SK-N-SH treated with all-trans-retinoic acid at 6 μM for 48 hours (cell line): ENCODE measurements around the gene MAST3.

Source experiments
- ATAC-seq: fragments of 200-7000 bp; cut with Tn5 transposase; 3 replicates; pipeline ENCODE4 v1.9.1; 2020; ENCODE audit warnings: mild to moderate bottlenecking, moderate library complexity
- ARNTL ChIP-seq: fragments of 450-650 bp; formaldehyde crosslinking; IDR thresholded peaks from 2 replicates; pipeline ENCODE4 v1.5.0; 2020; ENCODE audit warnings: low read depth, mild to moderate bottlenecking, moderate library complexity, borderline replicate concordance
- BACH2 ChIP-seq: fragments of 250-450 bp; sonication (Bioruptor Pico); IDR thresholded peaks from 2 replicates; pipeline ENCODE4 v1.9.0; 2021; ENCODE audit warnings: mild to moderate bottlenecking, borderline replicate concordance
- CSDC2 ChIP-seq: fragments of 250-450 bp; sonication (Bioruptor Pico); IDR thresholded peaks from 2 replicates; pipeline ENCODE4 v1.5.0; 2020; ENCODE audit warnings: mild to moderate bottlenecking, moderate library complexity
- CSRNP3 ChIP-seq: fragments of 250-450 bp; sonication (Bioruptor Pico); IDR thresholded peaks from 2 replicates; pipeline ENCODE4 v1.5.1; 2021; ENCODE audit warnings: mild to moderate bottlenecking, moderate library complexity
- ESRRG ChIP-seq: fragments of 250-450 bp; sonication (Bioruptor Pico); IDR thresholded peaks from 2 replicates; pipeline ENCODE4 v1.6.1; 2021; ENCODE audit warnings: mild to moderate bottlenecking
- GLIS3 ChIP-seq: fragments of 250-450 bp; sonication (Bioruptor Pico); IDR thresholded peaks from 2 replicates; pipeline ENCODE4 v1.5.0; 2020; ENCODE audit warnings: mild to moderate bottlenecking, moderate library complexity
- ISL1 ChIP-seq: fragments of 250-450 bp; sonication (Bioruptor Pico); IDR thresholded peaks from 2 replicates; pipeline ENCODE4 v2.1.2; 2022; ENCODE audit warnings: mild to moderate bottlenecking, moderate library complexity
- OSR1 ChIP-seq: fragments of 250-450 bp; sonication (Bioruptor Pico); IDR thresholded peaks from 2 replicates; pipeline ENCODE4 v1.8.0; 2022; ENCODE audit warnings: moderate library complexity, mild to moderate bottlenecking, inconsistent platforms
- PATZ1 ChIP-seq: fragments of 250-450 bp; sonication (Bioruptor Pico); IDR thresholded peaks from 2 replicates; pipeline ENCODE4 v1.8.0; 2020; ENCODE audit warnings: mild to moderate bottlenecking, moderate library complexity, borderline replicate concordance
- PPARA ChIP-seq: fragments of 250-450 bp; sonication (Bioruptor Pico); IDR thresholded peaks from 2 replicates; pipeline ENCODE4 v1.5.0; 2020; ENCODE audit warnings: mild to moderate bottlenecking, borderline replicate concordance
- RARB ChIP-seq: fragments of 250-450 bp; sonication (Bioruptor Pico); IDR thresholded peaks from 2 replicates; pipeline ENCODE4 v1.8.0; 2021; ENCODE audit warnings: mild to moderate bottlenecking, moderate library complexity
- SNAI2 ChIP-seq: fragments of 250-450 bp; sonication (Bioruptor Pico); IDR thresholded peaks from 2 replicates; pipeline ENCODE4 v1.5.0; 2020; ENCODE audit warnings: mild to moderate bottlenecking, moderate library complexity
- TCF4 ChIP-seq: fragments of 250-450 bp; sonication (Bioruptor Pico); IDR thresholded peaks from 2 replicates; pipeline ENCODE4 v1.8.0; 2021; ENCODE audit warnings: mild to moderate bottlenecking, moderate library complexity, borderline replicate concordance
- ZC3H10 ChIP-seq: fragments of 250-450 bp; sonication (Bioruptor Pico); IDR thresholded peaks from 2 replicates; pipeline ENCODE4 v1.5.1; 2021; ENCODE audit warnings: mild to moderate bottlenecking, moderate library complexity
- ZFP3 ChIP-seq: fragments of 250-450 bp; sonication (Bioruptor Pico); IDR thresholded peaks from 2 replicates; pipeline ENCODE4 v1.5.0; 2020; ENCODE audit warnings: mild to moderate bottlenecking, moderate library complexity
- ZFP30 ChIP-seq: fragments of 450-650 bp; formaldehyde crosslinking; IDR thresholded peaks from 2 replicates; pipeline ENCODE4 v1.5.0; 2022; ENCODE audit warnings: mild to moderate bottlenecking, moderate library complexity
- ZNF565 ChIP-seq: fragments of 450-650 bp; formaldehyde crosslinking; conservative IDR thresholded peaks from 2 replicates; pipeline ENCODE4 v1.5.0; 2020; ENCODE audit warnings: low read depth, mild to moderate bottlenecking, moderate library complexity
- ZNF70 ChIP-seq: fragments of 450-650 bp; formaldehyde crosslinking; IDR thresholded peaks from 2 replicates; pipeline ENCODE4 v1.5.0; 2020; ENCODE audit warnings: mild to moderate bottlenecking, moderate library complexity
- TF ChIP-seq, protein P1 (sequence below): fragments of 250-450 bp; sonication (Bioruptor Pico); IDR thresholded peaks from 2 replicates; pipeline ENCODE4 v1.5.1; 2020; ENCODE audit warnings: low read depth, mild to moderate bottlenecking, moderate library complexity

MAST3 gene

DNA sequence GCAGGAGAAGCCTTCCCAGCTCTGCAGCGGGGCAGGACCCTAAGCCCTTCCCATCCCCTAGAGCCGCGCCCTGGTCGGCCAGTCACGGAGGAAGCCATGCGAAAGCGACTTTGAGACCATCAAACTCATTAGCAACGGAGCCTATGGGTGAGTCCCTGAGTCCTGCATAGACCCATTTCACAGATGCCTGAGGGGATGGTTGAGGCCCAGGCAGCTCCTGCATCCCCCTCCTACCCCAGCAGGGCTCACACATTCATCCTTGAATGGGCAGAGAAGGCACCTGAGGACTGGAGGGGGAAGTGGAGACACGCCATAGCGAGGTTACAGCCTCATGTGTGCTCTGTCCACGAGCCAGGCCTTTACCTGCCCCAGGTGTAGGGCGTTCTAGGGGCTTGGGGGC, 31.2 kb downstream of the MAST3 start:
- TF ChIP-seq SNAI2 (CRISPR knock-in tag) (no peak), BACH2 (CRISPR knock-in tag) (no peak), ZC3H10 (CRISPR knock-in tag) (no peak), PATZ1 (CRISPR knock-in tag) (no peak), RARB (CRISPR knock-in tag) (no peak), TCF4 (CRISPR knock-in tag) (no peak), ESRRG (CRISPR knock-in tag) (no peak), CSDC2 (no peak), ZNF70 (CRISPR knock-in tag) (no peak), ISL1 (CRISPR knock-in tag) (no peak)
- ATAC-seq = no peak

- ATAC-seq = no peak
- no peak for TF ChIP-seq ESRRG (CRISPR knock-in tag)
- TF ChIP-seq ARNTL (CRISPR knock-in tag) = no peak
- no peak for TF ChIP-seq PPARA (CRISPR knock-in tag)
These were observed 33.1 kb downstream of the MAST3 start for GRCh38 chr19:18130523-18131242.

DNA sequence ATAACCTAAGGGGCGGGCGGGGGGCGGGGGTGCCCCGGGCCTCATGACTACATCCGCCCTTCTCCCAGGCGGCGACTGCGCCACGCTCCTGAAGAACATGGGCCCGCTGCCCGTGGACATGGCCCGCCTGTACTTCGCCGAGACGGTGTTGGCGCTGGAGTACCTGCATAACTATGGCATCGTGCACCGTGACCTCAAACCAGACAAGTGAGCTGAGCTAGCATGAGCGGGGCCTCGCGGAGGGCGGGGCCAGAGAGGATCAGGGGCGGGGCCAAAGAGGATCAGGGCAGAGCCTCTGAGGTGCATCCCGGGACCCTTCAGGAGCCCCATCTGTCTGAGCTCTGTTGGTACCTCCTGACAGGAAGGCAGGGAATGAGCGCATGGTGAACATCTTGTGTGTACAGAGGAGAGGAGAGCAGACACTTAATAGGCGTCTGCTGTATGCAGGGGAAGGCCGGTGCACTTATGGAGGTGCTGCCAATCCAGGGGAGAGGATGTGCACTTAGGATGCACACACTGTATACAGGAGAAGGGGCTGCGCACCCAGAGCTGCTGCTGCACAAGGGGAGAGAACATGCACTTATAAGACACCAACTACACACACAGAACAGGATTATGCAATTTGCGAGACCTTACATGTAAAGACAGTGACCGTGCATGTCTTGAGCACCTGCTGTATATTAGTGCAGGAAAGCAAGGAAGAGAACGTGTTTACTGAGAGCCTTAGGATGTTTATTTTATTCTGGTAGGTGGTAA, 34.4 kb downstream of the MAST3 start:
- no peak for ATAC-seq
- no peak for TF ChIP-seq ZC3H10 (CRISPR knock-in tag)
- TF ChIP-seq PATZ1 (CRISPR knock-in tag) = no peak
- TF ChIP-seq ZFP3 (CRISPR knock-in tag) = no peak
- TF ChIP-seq CSRNP3 = no peak
- TF ChIP-seq ZFP30 = no peak
- TF ChIP-seq, protein P1, sequence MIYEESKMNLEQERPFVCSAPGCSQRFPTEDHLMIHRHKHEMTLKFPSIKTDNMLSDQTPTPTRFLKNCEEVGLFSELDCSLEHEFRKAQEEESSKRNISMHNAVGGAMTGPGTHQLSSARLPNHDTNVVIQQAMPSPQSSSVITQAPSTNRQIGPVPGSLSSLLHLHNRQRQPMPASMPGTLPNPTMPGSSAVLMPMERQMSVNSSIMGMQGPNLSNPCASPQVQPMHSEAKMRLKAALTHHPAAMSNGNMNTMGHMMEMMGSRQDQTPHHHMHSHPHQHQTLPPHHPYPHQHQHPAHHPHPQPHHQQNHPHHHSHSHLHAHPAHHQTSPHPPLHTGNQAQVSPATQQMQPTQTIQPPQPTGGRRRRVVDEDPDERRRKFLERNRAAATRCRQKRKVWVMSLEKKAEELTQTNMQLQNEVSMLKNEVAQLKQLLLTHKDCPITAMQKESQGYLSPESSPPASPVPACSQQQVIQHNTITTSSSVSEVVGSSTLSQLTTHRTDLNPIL (CRISPR knock-in tag) = no peak

DNA sequence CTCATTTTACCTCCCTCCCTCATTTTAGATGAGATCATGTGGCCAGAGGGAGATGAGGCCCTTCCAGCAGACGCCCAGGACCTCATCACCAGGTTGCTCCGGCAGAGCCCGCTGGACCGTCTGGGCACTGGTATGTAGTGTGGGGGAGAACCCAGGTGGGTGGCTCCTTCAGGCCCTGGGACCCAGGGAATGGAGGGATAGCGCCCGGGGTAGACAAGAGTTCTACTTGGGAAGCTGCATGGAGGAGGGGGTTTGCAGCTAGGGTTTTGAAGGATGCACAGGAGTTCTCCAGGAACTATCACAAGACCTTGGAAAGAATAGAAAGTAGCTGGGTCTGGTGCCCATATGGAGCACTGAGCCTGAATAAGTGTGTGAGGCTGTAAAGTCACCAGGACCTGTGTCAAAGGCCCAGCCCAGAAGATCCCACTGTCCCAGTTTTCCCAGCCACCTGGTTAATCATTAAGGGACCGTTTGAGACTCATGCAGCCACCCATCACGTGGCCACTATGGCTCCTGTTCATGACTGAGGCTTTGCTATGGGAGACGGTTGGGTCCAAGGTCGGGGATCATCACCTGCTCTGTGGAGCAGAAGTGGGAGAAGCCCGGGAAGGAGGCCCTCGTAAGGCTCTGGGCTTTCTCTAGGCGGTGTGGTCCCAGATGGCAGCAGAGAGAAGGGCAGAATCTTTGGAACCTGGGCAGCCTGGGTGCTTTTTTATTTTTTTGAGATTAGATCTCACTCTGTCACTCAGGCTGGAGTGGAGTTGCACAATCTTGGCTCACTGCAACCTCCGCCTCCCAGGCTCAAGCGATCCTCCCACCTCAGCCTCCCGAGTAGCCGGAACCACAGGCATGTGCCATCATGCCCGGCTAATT, 38.4 kb downstream of the MAST3 start:
- ATAC-seq = no peak
- TF ChIP-seq ZFP3 (CRISPR knock-in tag) (peak; percentile 98), BACH2 (CRISPR knock-in tag) (no peak)

- no peak for ATAC-seq
- TF ChIP-seq ZFP30 = no peak
- TF ChIP-seq ZNF70 (CRISPR knock-in tag) = no peak
- TF ChIP-seq PATZ1 (CRISPR knock-in tag) = no peak
- TF ChIP-seq, protein P1 (CRISPR knock-in tag) = no peak
- no peak for TF ChIP-seq ZNF565
- no peak for TF ChIP-seq ISL1 (CRISPR knock-in tag)
- TF ChIP-seq SNAI2 (CRISPR knock-in tag) = no peak
- TF ChIP-seq OSR1 (CRISPR knock-in tag) = no peak
- no peak for TF ChIP-seq TCF4 (CRISPR knock-in tag)
- no peak for TF ChIP-seq RARB (CRISPR knock-in tag)
- TF ChIP-seq GLIS3 (CRISPR knock-in tag) = no peak
- no peak for TF ChIP-seq ESRRG (CRISPR knock-in tag)
- TF ChIP-seq ZFP3 (CRISPR knock-in tag) = no peak
- no peak for TF ChIP-seq BACH2 (CRISPR knock-in tag)
These were observed 39.7 kb downstream of the MAST3 start for GRCh38 chr19:18137242-18137641.
